ENCODE results near the gene MYO1G.

GRCh38 chr7:44935016-44935415 is 43.8 kb downstream of the MYO1G start:
- TF ChIP-seq ZBTB11 (CRISPR knock-in tag; IDR thresholded peaks at IDR 0.05) (no peak), EP300 (IDR thresholded peaks at IDR 0.05; ENCODE audit: borderline replicate concordance in 1 of 2, control insufficient read depth in 1 of 2, low read depth in 2 of 2, low read length in 2 of 2) (no peak), CTCF (IDR thresholded peaks at IDR 0.05 in 2 of 3, conservative IDR thresholded peaks at IDR 0.05 in 1 of 3; ENCODE audit: control insufficient read depth in 2 of 3, extremely low read depth in 1 of 3, insufficient read depth in 1 of 3, low read depth in 3 of 3, low read length in 3 of 3) (no peak)

Data from GM12878 (cell line).